B cell (primary cell): ENCODE results near the gene CAPN10. TPM values are rescaled to one million over a fixed set of nuclear protein-coding genes. Genes with fewer than 3 reads are reported as not detected.

Experiments
- ATAC-seq: fragments of 200-7000 bp; cut with Tn5 transposase; one replicate; pipeline ENCODE4 v1.10.0; 2021; ENCODE audit warnings: low read depth, mild to moderate bottlenecking, moderate number of reproducible peaks, moderate library complexity
- CTCF ChIA-PET: fragments of 350-600 bp; sonication (Branson Sonifier 250); formaldehyde crosslinking; loops from one replicate; lab custom pipeline; 2021; ENCODE audit warnings: antibody characterized with exemption, inconsistent platforms; lab: Charles Lee
- POLR2A ChIA-PET: fragments of 350-600 bp; sonication (Branson Sonifier 250); formaldehyde crosslinking; loops from one replicate; lab custom pipeline; 2021; ENCODE audit warnings: antibody characterized with exemption; lab: Charles Lee
- DNase-seq: peaks from one replicate; pipeline ENCODE4 v3.0.0; 2013
- H2AFZ ChIP-seq: 2 replicates; pipeline ENCODE4 v1.6.1; 2012; ENCODE audit warnings: mild to moderate bottlenecking, low read depth, low read length; ENCODE audit not compliant: insufficient read depth, poor library complexity, severe bottlenecking
- H3K27ac ChIP-seq, 2 donors: 1 replicate in 1 of 2; 2 replicates in 1 of 2; pipeline ENCODE4 v1.5.1; 2012 to 2013; ENCODE audit warnings: low read length in 2 of 2, mild to moderate bottlenecking in 2 of 2, moderate library complexity in 1 of 2
- H3K27me3 ChIP-seq, 4 experiments: fragments of 200-600 bp in 1 of 4; sonication (generic) in 1 of 4; replicated peaks in 1 of 4; 1 replicate in 2 of 4; 2 replicates in 2 of 4; pipeline versions ENCODE4 v1.6.1 to v1.7.0; 2013 to 2016; ENCODE audit warnings: low read length in 3 of 4, mild to moderate bottlenecking in 2 of 4, mixed read lengths in 1 of 4, moderate library complexity in 1 of 4; ENCODE audit not compliant: insufficient read depth in 4 of 4, control insufficient read depth in 3 of 4; ENCODE audit errors: control extremely low read depth in 1 of 4
- H3K36me3 ChIP-seq, 2 experiments: replicated peaks in 1 of 2; 1 replicate in 1 of 2; 2 replicates in 1 of 2; pipeline versions ENCODE4 v1.6.1 to v1.7.1; 2013; ENCODE audit warnings: low read length in 1 of 2; ENCODE audit not compliant: insufficient read depth in 2 of 2, control insufficient read depth in 1 of 2; ENCODE audit errors: control extremely low read depth in 1 of 2, extremely low read depth in 1 of 2
- H3K4me1 ChIP-seq, 2 donors: fragments of 200-600 bp in 1 of 2; sonication (generic) in 1 of 2; 1 replicate in 1 of 2; 2 replicates in 1 of 2; pipeline versions ENCODE4 v1.5.1 to v1.6.1; 2013 to 2017; ENCODE audit warnings: low read length in 2 of 2; ENCODE audit not compliant: control insufficient read depth in 2 of 2, insufficient read depth in 2 of 2
- H3K4me2 ChIP-seq: replicated peaks from 2 replicates; pipeline ENCODE3; 2012; ENCODE audit warnings: mild to moderate bottlenecking, low read depth, low read length; ENCODE audit not compliant: poor library complexity, severe bottlenecking
- H3K4me3 ChIP-seq, 5 experiments: fragments of 200-600 bp in 1 of 5; sonication (generic) in 1 of 5; 1 replicate in 3 of 5; 2 replicates in 2 of 5; pipeline versions ENCODE4 v1.5.1 to v1.7.0; 2011 to 2016; ENCODE audit warnings: low read length in 4 of 5, mild to moderate bottlenecking in 4 of 5, low read depth in 2 of 5, control low read depth in 1 of 5, moderate library complexity in 1 of 5; ENCODE audit not compliant: insufficient read depth in 1 of 5; ENCODE audit errors: control extremely low read depth in 1 of 5, extremely low read depth in 1 of 5
- H3K79me2 ChIP-seq: fragments of 200-600 bp; sonication (generic); one replicate; pipeline ENCODE4 v1.6.0; 2016; ENCODE audit warnings: low read length; ENCODE audit not compliant: control insufficient read depth, insufficient read depth
- H3K9ac ChIP-seq: fragments of 200-600 bp; sonication (generic); 2 replicates; pipeline ENCODE4 v1.6.1; 2017; ENCODE audit warnings: mild to moderate bottlenecking, low read length, moderate library complexity
- H3K9me3 ChIP-seq, 3 donors: one replicate each; pipeline versions ENCODE4 v1.6.1 to v1.7.1; 2013; ENCODE audit warnings: low read length in 2 of 3; ENCODE audit not compliant: control insufficient read depth in 2 of 3, insufficient read depth in 1 of 3; ENCODE audit errors: control extremely low read depth in 1 of 3
- H4K20me1 ChIP-seq: 2 replicates; pipeline ENCODE4 v1.6.0; 2012; ENCODE audit warnings: mild to moderate bottlenecking, low read length; ENCODE audit not compliant: insufficient read depth, control insufficient read depth, poor library complexity, severe bottlenecking
- H3K27ac Mint-ChIP-seq: one replicate; pipeline ENCODE4 v1.8.0; 2021; ENCODE audit warnings: mixed read lengths
- H3K27me3 Mint-ChIP-seq: one replicate; pipeline ENCODE4 v1.8.0; 2021; ENCODE audit warnings: mixed read lengths
- H3K4me1 Mint-ChIP-seq: one replicate; pipeline ENCODE4 v1.8.0; 2021; ENCODE audit warnings: mixed read lengths
- H3K4me3 Mint-ChIP-seq: one replicate; pipeline ENCODE4 v1.8.0; 2021; ENCODE audit warnings: mixed read lengths
- H3K9me3 Mint-ChIP-seq: one replicate; pipeline ENCODE4 v1.8.0; 2022; ENCODE audit warnings: mixed read lengths; ENCODE audit not compliant: insufficient read depth
- CTCF ChIP-seq: fragments of 200-600 bp; IDR thresholded peaks from one replicate; pipeline ENCODE4 v1.8.0; 2022; ENCODE audit warnings: antibody characterized with exemption, mild to moderate bottlenecking
- EZH2 ChIP-seq: IDR thresholded peaks from 2 replicates; pipeline ENCODE4 v1.6.1; 2012; ENCODE audit warnings: borderline replicate concordance, low read depth, mild to moderate bottlenecking, moderate library complexity, low read length; ENCODE audit not compliant: insufficient read depth, poor library complexity, severe bottlenecking
- WGBS: methylation state at CpG from one replicate; pipeline ENCODE4 v1.1.5; 2013; ENCODE audit warnings: missing lambda C conversion rate; ENCODE audit not compliant: insufficient coverage; 5-methylcytosine and 5-hydroxymethylcytosine counted together
- intact Hi-C: fragments of 100-400 bp; cut with micrococcal nuclease; formaldehyde crosslinking; loops from one replicate; pipeline ENCODE4 v1.10.0; 2022
- polyA plus RNA-seq: library from polyadenylated mRNA; depleted of rRNA; stranded (reverse); fragments of >200 nt; gene quantifications from 2 replicates; pipeline ENCODE4 v1.2.3, GENCODE V29; 2012
- total RNA-seq, 2 donors: library from RNA; stranded (reverse); fragments of 120-200 nt in 1 of 2; gene quantifications; 1 replicate in 1 of 2; 2 replicates in 1 of 2; pipeline versions ENCODE4 v1.2.3 to v1.2.4, GENCODE V29; 2013 to 2022

Gene CAPN10
- total and polyA plus RNA-seq, 2 donors (not counting 1 experiment from before 2014, with no cell fraction given): 73.4 to 92.1 TPM

- DNase-seq (peak; percentile 85), ATAC-seq (peak; percentile 43)
- no peaks in the 10 kb centered on the region for H3K9me3 Mint-ChIP-seq
- Histone ChIP-seq H3K4me1 (peaks cover 41 to 46% of the 10 kb centered on the region in 2 donors), H3K27ac (no peak within 1 kb of the TSS), H3K36me3 (no peaks in the 10 kb centered on the region), H3K9me3 (peaks cover 0 to 6% (median 0%) of the 10 kb centered on the region in 3 donors), H3K4me2 (peak within 1 kb of the TSS; percentile 57), H4K20me1 (no peaks in the 10 kb centered on the region), H3K4me3 (no peak within 1 kb of the TSS), H3K27me3 (peaks cover 0 to 10% (median 3%) of the 10 kb centered on the region in 4 experiments), H3K79me2 (no peaks in the 10 kb centered on the region), H3K9ac (peak within 1 kb of the TSS; percentile 6), H2AFZ (no peak within 1 kb of the TSS)
- ChIA-PET POLR2A (no interaction called here), CTCF (interaction anchor here (0.7 kb wide), 1 partner anchor 112 kb away, joined by 3 read pairs; no protein-coding TSS in a partner anchor)
- intact Hi-C loops: no loop called here
- peaks cover 15% of the 10 kb centered on the region for H3K27me3 Mint-ChIP-seq
- TF ChIP-seq EZH2 (no peak), CTCF (no peak)
- no peak within 1 kb of the TSS for H3K4me3 Mint-ChIP-seq
- H3K27ac Mint-ChIP-seq: no peak within 1 kb of the TSS
- 14% methylated on average over 20 of the region's 23 CpGs for WGBS
- H3K4me1 Mint-ChIP-seq: peaks cover 11% of the 10 kb centered on the region
Observed at GRCh38 chr2:240624950-240625621, 38.6 kb downstream of the CAPN10 start, which contains the start of gene GPR35. Gene GPR35, plus strand, starts transcription at chr2:240625480. Its CDS starts 4,473 bp downstream, at chr2:240629953.
